Heart right ventricle (tissue), 16 donors: ENCODE data around the gene ATP11A. TPM values are rescaled to one million over a fixed set of nuclear protein-coding genes. Genes with fewer than 3 reads are reported as not detected.

Experiments used
- ATAC-seq, 8 donors: fragments of 200-7000 bp; cut with Tn5 transposase; one replicate each; pipeline ENCODE4 v1.9.1; 2020; ENCODE audit warnings: mild to moderate bottlenecking in 8 of 8, moderate library complexity in 8 of 8, moderate number of reproducible peaks in 1 of 8
- DNase-seq, 2 donors: peaks; one replicate each; pipeline ENCODE4 v3.0.0-alpha.2; 2020
- H3K27ac ChIP-seq, 10 donors: fragments of 200-600 bp; sonication (generic) in 2 of 10; one replicate each; pipeline versions ENCODE4 v1.5.0 to v1.8.0; 2020 to 2022; ENCODE audit warnings: mild to moderate bottlenecking in 3 of 10
- H3K27me3 ChIP-seq, 7 donors: fragments of 200-600 bp; one replicate each; pipeline ENCODE4 v1.8.0; 2021 to 2022; ENCODE audit warnings: mild to moderate bottlenecking in 2 of 7
- H3K36me3 ChIP-seq, 9 donors: fragments of 200-600 bp; sonication (generic) in 1 of 9; one replicate each; pipeline versions ENCODE4 v1.5.0 to v1.8.0; 2020 to 2022; ENCODE audit warnings: mild to moderate bottlenecking in 2 of 9
- H3K4me1 ChIP-seq, 9 donors: fragments of 200-600 bp; sonication (generic) in 1 of 9; one replicate each; pipeline versions ENCODE4 v1.5.0 to v1.8.0; 2020 to 2022; ENCODE audit warnings: mild to moderate bottlenecking in 4 of 9
- H3K4me3 ChIP-seq, 10 donors: fragments of 200-600 bp; sonication (generic) in 2 of 10; one replicate each; pipeline versions ENCODE4 v1.5.0 to v1.8.0; 2020 to 2022; ENCODE audit warnings: mild to moderate bottlenecking in 7 of 10, moderate library complexity in 2 of 10
- H3K9me3 ChIP-seq, 11 donors: fragments of 200-600 bp in 10 of 11; sonication (generic) in 2 of 11; one replicate each; pipeline versions ENCODE4 v1.5.0 to v1.8.0; 2013 to 2022; ENCODE audit warnings: mild to moderate bottlenecking in 2 of 11, control low read depth in 1 of 11, moderate library complexity in 1 of 11
- CTCF ChIP-seq, 9 donors: fragments of 200-600 bp; sonication (generic) in 2 of 9; IDR thresholded peaks; one replicate each; pipeline versions ENCODE4 v1.5.0 to v1.8.0; 2021 to 2022; ENCODE audit warnings: antibody characterized with exemption in 9 of 9, mild to moderate bottlenecking in 5 of 9, moderate library complexity in 1 of 9
- WGBS, 2 donors: extraction: QIAGEN DNeasy Blood & Tissue Kit; methylation state at CpG; one replicate each; pipeline ENCODE4 v1.1.7; 2013; ENCODE audit warnings: inconsistent platforms in 1 of 2; 5-methylcytosine and 5-hydroxymethylcytosine counted together
- intact Hi-C, 10 donors: fragments of 100-400 bp; cut with DNase I; formaldehyde crosslinking; loops; one replicate each; pipeline versions ENCODE4 v1.11.1 to v1.14.2; 2022
- polyA plus RNA-seq, 2 donors: library from polyadenylated mRNA; stranded (reverse); fragments of 200-250 nt; gene quantifications; one replicate each; pipeline ENCODE4 v1.2.3, GENCODE V29; 2013
- total RNA-seq, 10 donors: library from RNA; stranded (reverse); fragmentation: NEBNext Ultra II Directional in 3 of 10; extraction: Animal tissue kit (Norgen Biotek cat#: 25700) in 3 of 10; gene quantifications; one replicate each; pipeline versions ENCODE4 v1.2.1 to v1.2.4, GENCODE V29; 2021 to 2023
- donor health status: Arrhythmogenic right ventricular cardiomyopathy.
- donor health status: ischemic (EF 13 %, LVEDD 7.1; RV severe dilation, severe dysfunction).
- donor health status: healthy with polysubstance abuse.
- donor health status: DM: no; HTN: yes; CAD: no.
- donor health status: DM: no; HTN: no; CAD: no.
- donor health status: ischemic (EF 25% LVEDD 6.9; RV normal size, moderate dysfunction).
- donor health status: ischemic (EF 25% LVEDD 5.7; RV mildly dilated, moderate dysfunction).
- donor health status: healthy.
- donor health status: DM: yes; HTN: yes; CAD: no.
- donor health status: Ischemic cardiomyopathy.
- donor health status: ischemic (EF 35%, LVEDD 5.7; RV mildly dilated, moderate dysfunction).
- donor health status: nonischemic (EF 11% LVEDD 7.7; RV severe dilation, severe dysfunction).
- donor health status: DM: yes; HTN: yes; CAD: no.
- donor health status: PGD.
- donor health status: ischemic (EF 29% LVEDD 5.4; RV normal size, mild dysfunction).
- donor health status: nonischemic (EF 23%, LVEDD 6.1; RV moderate dilation, normal function).

The ATP11A gene
- total and polyA plus RNA-seq, 12 donors = 20.0 to 164 (median 107) TPM

GRCh38 chr13:112836940-112837339 is 147.1 kb downstream of the ATP11A start:
- peak in 2 of 8 donors; percentile 10 to 14 for ATAC-seq
- WGBS, 2 donors = 80 to 85% methylated on average over 12 of the region's 12 CpGs
- H3K9me3 ChIP-seq = no peaks in the 10 kb centered on the region
- H3K27me3 ChIP-seq = no peaks in the 10 kb centered on the region
- DNase-seq = no peak
- peaks cover 4 to 23% (median 7%) of the 10 kb centered on the region in 9 donors for H3K4me1 ChIP-seq
- no peak overlapping the region for H3K4me3 ChIP-seq
- peak overlapping the region in 2 of 10 donors; percentile 9 to 34 for H3K27ac ChIP-seq
- intact Hi-C loops = no loop called here
- TF ChIP-seq CTCF (IDR thresholded peaks at IDR 0.05) = no peak
- H3K36me3 ChIP-seq = peaks cover 0 to 94% (median 55%) of the 10 kb centered on the region in 9 donors

GRCh38 chr13:112837371-112838037 is 147.7 kb downstream of the ATP11A start:
- ATAC-seq = peak in 6 of 8 donors; percentile 8 to 65 (median 56)

GRCh38 chr13:112838038-112838841 is 148.4 kb downstream of the ATP11A start:
- Histone ChIP-seq H3K4me1 (peaks cover 5 to 30% (median 10%) of the 10 kb centered on the region in 9 donors), H3K27ac (peak overlapping the region in 1 of 10 donors; percentile 48), H3K9me3 (no peaks in the 10 kb centered on the region), H3K4me3 (no peak overlapping the region), H3K27me3 (no peaks in the 10 kb centered on the region), H3K36me3 (peaks cover 0 to 94% (median 48%) of the 10 kb centered on the region in 9 donors)
- 92 to 94% methylated on average over 35 of the region's 35 CpGs for WGBS, 2 donors
- ATAC-seq (no peak), DNase-seq (no peak)
- TF ChIP-seq CTCF (IDR thresholded peaks at IDR 0.05) = no peak
- intact Hi-C loops = no loop called here

More at GRCh38 chr13:112837371-112838037, 147.7 kb downstream of the ATP11A start:
- H3K4me1 ChIP-seq = peaks cover 5 to 29% (median 10%) of the 10 kb centered on the region in 9 donors
- H3K9me3 ChIP-seq = no peaks in the 10 kb centered on the region
- no peaks in the 10 kb centered on the region for H3K27me3 ChIP-seq
- peak in 1 of 2 donors; percentile 23 for DNase-seq
- intact Hi-C loops = no loop called here
- peak overlapping the region in 3 of 10 donors; percentile 9 to 48 (median 34) for H3K27ac ChIP-seq
- H3K4me3 ChIP-seq = no peak overlapping the region
- peaks cover 0 to 94% (median 50%) of the 10 kb centered on the region in 9 donors for H3K36me3 ChIP-seq
- 55 to 65% methylated on average over 26 of the region's 26 CpGs for WGBS, 2 donors
- TF ChIP-seq CTCF (IDR thresholded peaks at IDR 0.05) = no peak

GRCh38 chr13:112838842-112839117 is 148.9 kb downstream of the ATP11A start:
- DNase-seq (no peak), ATAC-seq (no peak)
- 85 to 91% methylated on average over 7 of the region's 7 CpGs for WGBS, 2 donors
- Histone ChIP-seq H3K27me3 (no peaks in the 10 kb centered on the region), H3K27ac (no peak overlapping the region), H3K4me3 (no peak overlapping the region), H3K9me3 (no peaks in the 10 kb centered on the region), H3K36me3 (peaks cover 0 to 94% (median 48%) of the 10 kb centered on the region in 9 donors), H3K4me1 (peaks cover 5 to 30% (median 10%) of the 10 kb centered on the region in 9 donors)
- intact Hi-C loops = no loop called here
- no peak for TF ChIP-seq CTCF (IDR thresholded peaks at IDR 0.05)
